HG03521 (cell line): ENCODE measurements around the gene FAM131A.

Experiments used
- ATAC-seq: cut with Tn5 transposase; IDR thresholded peaks from one replicate; pipeline ENCODE4 v1.9.1; 2021; ENCODE audit warnings: mild to moderate bottlenecking, moderate library complexity; ENCODE audit not compliant: unreplicated experiment

The FAM131A gene

GRCh38 chr3:184388936-184389230 lies 51.5 kb downstream of the FAM131A start:
- no peak for ATAC-seq

- ATAC-seq = no peak
Observed at GRCh38 chr3:184389384-184389783, 52.0 kb downstream of the FAM131A start.

GRCh38 chr3:184389935-184390528 lies 52.6 kb downstream of the FAM131A start:
- ATAC-seq = no peak

GRCh38 chr3:184391266-184391665 lies 53.9 kb downstream of the FAM131A start:
- no peak for ATAC-seq

GRCh38 chr3:184395320-184395660 lies 57.9 kb downstream of the FAM131A start:
- ATAC-seq = no peak
